Ammon's horn (tissue), 1 donor: Measurements from ENCODE around the gene STARD10.
"Not testable (repeated sequence)": the region's sequence is repeated elsewhere in the genome, so short reads cannot be mapped to it uniquely, and the experiment has no call there.

Source experiments
- DNase-seq: peaks from one replicate; pipeline ENCODE4 v3.0.0-alpha.2; 2016; ENCODE audit warnings: low spot score

The STARD10 gene

GRCh38 chr11:72807792-72808191 lies 13.9 kb upstream of the STARD10 start:
- no peak for DNase-seq

GRCh38 chr11:72807021-72807693 lies 13.3 kb upstream of the STARD10 start:
- no peak for DNase-seq

GRCh38 chr11:72806378-72806777 lies 12.5 kb upstream of the STARD10 start:
- DNase-seq: not testable (repeated sequence)

- no peak for DNase-seq
Observed at GRCh38 chr11:72805216-72805615, 11.4 kb upstream of the STARD10 start.

- DNase-seq: no peak
Observed at GRCh38 chr11:72802822-72803221, 9.0 kb upstream of the STARD10 start.

GRCh38 chr11:72799441-72799840 lies 5.6 kb upstream of the STARD10 start:
- DNase-seq: no peak

- DNase-seq: no peak
Observed at GRCh38 chr11:72798361-72798760, 4.5 kb upstream of the STARD10 start.

- DNase-seq: no peak
Observed at GRCh38 chr11:72793076-72793424, 797 bp downstream of the STARD10 start.

- no peak for DNase-seq
Observed at GRCh38 chr11:72792437-72793021, 1.3 kb downstream of the STARD10 start.

GRCh38 chr11:72791228-72791627 lies 2.6 kb downstream of the STARD10 start:
- DNase-seq: not testable (repeated sequence)

- DNase-seq: peak; percentile 62
Observed at GRCh38 chr11:72789493-72790131, 4.2 kb downstream of the STARD10 start.

GRCh38 chr11:72788241-72788640 lies 5.6 kb downstream of the STARD10 start:
- no peak for DNase-seq

GRCh38 chr11:72787216-72788104 lies 6.4 kb downstream of the STARD10 start:
- DNase-seq: no peak

- no peak for DNase-seq
Observed at GRCh38 chr11:72786305-72787215, 7.3 kb downstream of the STARD10 start.

GRCh38 chr11:72784662-72785061 lies 9.2 kb downstream of the STARD10 start:
- no peak for DNase-seq

GRCh38 chr11:72783144-72783905 lies 10.5 kb downstream of the STARD10 start:
- no peak for DNase-seq

- no peak for DNase-seq
Observed at GRCh38 chr11:72782081-72782920, 11.5 kb downstream of the STARD10 start.

GRCh38 chr11:72781313-72782080 lies 12.3 kb downstream of the STARD10 start:
- DNase-seq: no peak

GRCh38 chr11:72781063-72781312 lies 12.9 kb downstream of the STARD10 start:
- DNase-seq: no peak
